RWPE2 (cell line): ENCODE measurements around the gene ITSN1.

Experiments used
- ATAC-seq: fragments of 200-7000 bp; cut with Tn5 transposase; 3 replicates; pipeline ENCODE4 v1.9.1; 2021; ENCODE audit warnings: low read depth
- DNase-seq: peaks from one replicate; pipeline ENCODE4 v3.0.0-alpha.2; 2020; ENCODE audit warnings: low spot score
- H3K27ac ChIP-seq: fragments of 450-650 bp; 2 replicates; pipeline ENCODE4 v1.5.1; 2017; ENCODE audit warnings: mild to moderate bottlenecking; ENCODE audit not compliant: poor library complexity, severe bottlenecking
- H3K27me3 ChIP-seq: fragments of 250-450 bp; sonication (Bioruptor Pico); 2 replicates; pipeline ENCODE4 v1.5.1; 2021; ENCODE audit warnings: mild to moderate bottlenecking, moderate library complexity; ENCODE audit not compliant: insufficient read depth, poor library complexity, severe bottlenecking
- H3K36me3 ChIP-seq: fragments of 250-450 bp; sonication (Bioruptor Pico); 2 replicates; pipeline ENCODE4 v1.5.1; 2020; ENCODE audit warnings: low read depth, mild to moderate bottlenecking, moderate library complexity
- H3K4me1 ChIP-seq: fragments of 250-450 bp; sonication (Bioruptor Pico); 2 replicates; pipeline ENCODE4 v1.5.1; 2021; ENCODE audit warnings: mild to moderate bottlenecking, moderate library complexity; ENCODE audit not compliant: insufficient read depth, poor library complexity, severe bottlenecking
- H3K4me3 ChIP-seq: fragments of 250-450 bp; sonication (Bioruptor Pico); 2 replicates; pipeline ENCODE4 v1.5.1; 2021; ENCODE audit warnings: mild to moderate bottlenecking, moderate library complexity; ENCODE audit not compliant: severe bottlenecking
- H3K9me3 ChIP-seq: fragments of 250-450 bp; sonication (Bioruptor Pico); 2 replicates; pipeline ENCODE4 v1.5.1; 2021; ENCODE audit warnings: mild to moderate bottlenecking, moderate library complexity; ENCODE audit not compliant: severe bottlenecking
- TF ChIP-seq, protein P1 (sequence below): fragments of 450-650 bp; IDR thresholded peaks from one replicate; pipeline ENCODE4 v1.5.1; 2017; ENCODE audit warnings: mild to moderate bottlenecking, moderate library complexity; ENCODE audit not compliant: poor library complexity, severe bottlenecking

The ITSN1 gene

DNA sequence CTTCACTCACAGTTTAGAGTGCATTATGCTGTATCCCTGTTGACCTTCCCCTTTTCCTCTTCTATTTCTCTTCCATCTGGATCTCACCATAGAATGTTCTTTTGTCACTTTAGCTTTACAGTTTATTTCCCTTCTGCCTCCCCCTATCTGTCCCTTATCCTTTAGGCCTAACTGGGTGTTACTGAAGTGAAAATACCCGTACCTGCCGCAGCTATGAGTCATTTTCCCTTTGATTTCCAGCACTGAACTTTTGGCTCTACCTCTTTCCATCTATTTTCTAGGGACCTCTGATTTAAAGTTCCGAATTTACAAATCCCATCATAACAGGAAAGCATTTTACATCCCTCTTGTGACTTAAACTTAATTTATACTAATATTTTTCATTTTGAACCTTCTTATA lies 19.7 kb downstream of the ITSN1 start:
- Histone ChIP-seq H3K4me1 (peaks cover 9% of the 10 kb centered on the region), H3K4me3 (no peak overlapping the region), H3K27me3 (no peaks in the 10 kb centered on the region), H3K9me3 (peaks cover 8% of the 10 kb centered on the region), H3K27ac (peak overlapping the region; percentile 28), H3K36me3 (no peaks in the 10 kb centered on the region)
- DNase-seq = no peak
- no peak for ATAC-seq
- TF ChIP-seq, protein P1, sequence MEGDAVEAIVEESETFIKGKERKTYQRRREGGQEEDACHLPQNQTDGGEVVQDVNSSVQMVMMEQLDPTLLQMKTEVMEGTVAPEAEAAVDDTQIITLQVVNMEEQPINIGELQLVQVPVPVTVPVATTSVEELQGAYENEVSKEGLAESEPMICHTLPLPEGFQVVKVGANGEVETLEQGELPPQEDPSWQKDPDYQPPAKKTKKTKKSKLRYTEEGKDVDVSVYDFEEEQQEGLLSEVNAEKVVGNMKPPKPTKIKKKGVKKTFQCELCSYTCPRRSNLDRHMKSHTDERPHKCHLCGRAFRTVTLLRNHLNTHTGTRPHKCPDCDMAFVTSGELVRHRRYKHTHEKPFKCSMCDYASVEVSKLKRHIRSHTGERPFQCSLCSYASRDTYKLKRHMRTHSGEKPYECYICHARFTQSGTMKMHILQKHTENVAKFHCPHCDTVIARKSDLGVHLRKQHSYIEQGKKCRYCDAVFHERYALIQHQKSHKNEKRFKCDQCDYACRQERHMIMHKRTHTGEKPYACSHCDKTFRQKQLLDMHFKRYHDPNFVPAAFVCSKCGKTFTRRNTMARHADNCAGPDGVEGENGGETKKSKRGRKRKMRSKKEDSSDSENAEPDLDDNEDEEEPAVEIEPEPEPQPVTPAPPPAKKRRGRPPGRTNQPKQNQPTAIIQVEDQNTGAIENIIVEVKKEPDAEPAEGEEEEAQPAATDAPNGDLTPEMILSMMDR = no peak

DNA sequence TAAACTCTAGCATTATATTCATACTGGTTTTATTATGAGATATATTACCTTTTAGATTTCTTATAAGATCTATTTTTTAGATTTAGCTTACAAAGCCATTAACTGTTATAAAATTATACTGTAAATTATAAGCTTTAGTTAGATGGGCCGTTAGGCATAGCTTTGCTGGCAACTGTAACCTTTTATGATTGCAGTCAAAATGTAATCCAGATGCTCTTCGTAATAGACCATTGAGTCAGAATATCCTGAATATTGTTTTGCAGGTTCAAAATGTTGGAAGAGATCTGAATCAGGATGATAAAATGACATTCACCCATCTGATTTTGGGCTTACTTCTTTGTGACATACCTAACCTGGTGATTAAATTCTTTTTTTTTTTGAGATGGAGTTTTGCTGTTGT lies 20.9 kb downstream of the ITSN1 start:
- Histone ChIP-seq H3K4me3 (no peak overlapping the region), H3K27me3 (no peaks in the 10 kb centered on the region), H3K9me3 (peaks cover 8% of the 10 kb centered on the region), H3K27ac (no peak overlapping the region), H3K36me3 (no peaks in the 10 kb centered on the region), H3K4me1 (peaks cover 8% of the 10 kb centered on the region)
- TF ChIP-seq, protein P1 = no peak
- DNase-seq = no peak
- ATAC-seq = no peak

DNA sequence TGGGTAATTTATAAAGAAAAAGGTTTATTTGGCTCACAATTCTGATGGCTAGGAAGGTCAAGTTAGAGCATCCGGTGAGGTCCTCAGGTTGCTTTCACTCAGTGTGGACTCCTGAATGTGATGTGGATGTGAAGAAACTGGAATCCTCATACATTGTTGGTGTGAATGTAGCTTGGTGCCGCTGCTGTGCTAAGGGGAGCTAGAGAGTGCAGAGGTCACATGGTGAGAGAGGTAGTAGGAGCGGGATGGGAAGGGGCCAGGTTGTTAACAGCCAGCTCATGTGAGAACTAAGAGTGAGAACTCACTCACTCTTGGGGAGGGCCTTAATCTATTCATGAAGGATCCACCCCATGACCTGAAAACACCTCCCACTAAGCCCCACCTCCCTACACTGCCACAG lies 21.8 kb downstream of the ITSN1 start:
- Histone ChIP-seq H3K4me1 (peaks cover 10% of the 10 kb centered on the region), H3K36me3 (no peaks in the 10 kb centered on the region), H3K9me3 (peaks cover 8% of the 10 kb centered on the region), H3K27me3 (no peaks in the 10 kb centered on the region), H3K27ac (no peak overlapping the region), H3K4me3 (no peak overlapping the region)
- ATAC-seq = no peak
- no peak for DNase-seq
- TF ChIP-seq, protein P1 = no peak

DNA sequence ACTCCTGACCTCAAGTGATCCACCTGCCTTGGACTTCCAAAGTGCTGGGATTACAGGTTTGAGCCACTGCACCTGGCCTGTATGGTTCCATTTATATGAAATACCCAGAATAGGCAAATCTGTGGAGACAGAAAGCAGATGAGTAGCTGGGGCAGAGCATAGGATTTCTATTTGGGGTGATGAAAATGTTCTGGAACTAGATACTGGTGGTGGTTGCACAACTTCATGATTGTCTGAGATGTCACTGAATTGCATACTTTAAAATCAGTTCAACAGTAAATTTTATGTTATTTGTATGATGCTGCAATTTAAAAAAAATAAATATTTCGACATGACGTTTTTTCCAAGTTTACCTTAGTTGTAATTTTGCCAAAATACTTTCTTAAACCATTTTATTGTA lies 23.9 kb downstream of the ITSN1 start:
- Histone ChIP-seq H3K9me3 (no peaks in the 10 kb centered on the region), H3K36me3 (no peaks in the 10 kb centered on the region), H3K4me1 (peaks cover 10% of the 10 kb centered on the region), H3K27me3 (no peaks in the 10 kb centered on the region), H3K27ac (no peak overlapping the region), H3K4me3 (no peak overlapping the region)
- TF ChIP-seq, protein P1 = no peak
- DNase-seq = no peak
- no peak for ATAC-seq

DNA sequence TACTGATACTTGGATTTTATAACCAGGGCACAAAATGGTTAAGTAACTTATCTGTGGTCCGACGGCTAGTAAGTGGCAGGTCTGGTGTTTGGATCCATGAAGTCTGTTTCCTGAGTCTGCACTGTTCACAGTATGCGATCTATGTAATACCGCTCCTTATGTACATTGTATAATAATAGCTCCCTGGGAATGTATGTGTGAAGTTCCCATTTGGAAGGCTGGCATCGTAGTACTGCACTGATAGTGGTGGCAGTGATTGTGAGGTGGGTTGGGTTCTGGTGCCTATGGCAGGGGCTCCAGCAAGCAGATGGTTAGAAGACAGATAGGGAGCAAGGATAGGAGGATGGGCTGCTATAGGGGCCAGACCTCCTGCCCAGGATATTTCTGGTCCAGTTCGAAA lies 25.3 kb downstream of the ITSN1 start:
- no peak for ATAC-seq
- no peak for DNase-seq
- H3K27me3 ChIP-seq = no peaks in the 10 kb centered on the region

More for the DNA sequence above, 25.3 kb downstream of the ITSN1 start:
- H3K27ac ChIP-seq = no peak overlapping the region
- H3K9me3 ChIP-seq = no peaks in the 10 kb centered on the region
- no peak overlapping the region for H3K4me3 ChIP-seq
- no peaks in the 10 kb centered on the region for H3K36me3 ChIP-seq
- TF ChIP-seq, protein P1 = no peak
- peaks cover 6% of the 10 kb centered on the region for H3K4me1 ChIP-seq
